ENCODE data around the gene RAPGEF4.

DNA sequence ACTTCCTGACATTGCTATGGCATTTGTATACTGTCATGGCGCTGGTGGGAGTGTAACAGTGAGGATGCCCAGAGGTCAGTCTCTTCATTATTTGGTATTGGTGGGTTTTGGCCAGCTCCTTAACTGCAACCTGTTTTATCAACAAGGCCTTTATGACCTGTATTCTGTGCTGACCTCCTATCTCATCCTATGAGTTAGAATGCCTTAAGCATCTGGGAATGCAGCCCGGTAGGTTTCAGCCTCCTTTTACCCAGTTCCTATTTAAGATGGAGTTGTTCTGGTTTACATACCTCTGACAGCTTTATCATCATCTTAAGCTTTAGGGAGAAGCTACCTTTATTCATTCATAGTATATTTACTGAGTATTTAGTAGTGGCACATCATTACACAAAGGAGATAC, 103.8 kb downstream of the RAPGEF4 start:
- TF ChIP-seq, protein P1, sequence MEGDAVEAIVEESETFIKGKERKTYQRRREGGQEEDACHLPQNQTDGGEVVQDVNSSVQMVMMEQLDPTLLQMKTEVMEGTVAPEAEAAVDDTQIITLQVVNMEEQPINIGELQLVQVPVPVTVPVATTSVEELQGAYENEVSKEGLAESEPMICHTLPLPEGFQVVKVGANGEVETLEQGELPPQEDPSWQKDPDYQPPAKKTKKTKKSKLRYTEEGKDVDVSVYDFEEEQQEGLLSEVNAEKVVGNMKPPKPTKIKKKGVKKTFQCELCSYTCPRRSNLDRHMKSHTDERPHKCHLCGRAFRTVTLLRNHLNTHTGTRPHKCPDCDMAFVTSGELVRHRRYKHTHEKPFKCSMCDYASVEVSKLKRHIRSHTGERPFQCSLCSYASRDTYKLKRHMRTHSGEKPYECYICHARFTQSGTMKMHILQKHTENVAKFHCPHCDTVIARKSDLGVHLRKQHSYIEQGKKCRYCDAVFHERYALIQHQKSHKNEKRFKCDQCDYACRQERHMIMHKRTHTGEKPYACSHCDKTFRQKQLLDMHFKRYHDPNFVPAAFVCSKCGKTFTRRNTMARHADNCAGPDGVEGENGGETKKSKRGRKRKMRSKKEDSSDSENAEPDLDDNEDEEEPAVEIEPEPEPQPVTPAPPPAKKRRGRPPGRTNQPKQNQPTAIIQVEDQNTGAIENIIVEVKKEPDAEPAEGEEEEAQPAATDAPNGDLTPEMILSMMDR (IDR thresholded peaks at IDR 0.05; ENCODE audit: low read depth, low read length): no peak
- no peak for TF ChIP-seq EZH2phosphoT487 (IDR thresholded peaks at IDR 0.05; ENCODE audit: low read depth)
